Retina (tissue), 1 donor: ENCODE results near the gene DLG2.
"Not testable (repeated sequence)": the region's sequence is repeated elsewhere in the genome, so short reads cannot be mapped to it uniquely, and the experiment has no call there.

Experiments
- DNase-seq: peaks from one replicate; pipeline ENCODE4 v3.0.0-alpha.2; 2016

The DLG2 gene

GRCh38 chr11:84812471-84812969 is 814.6 kb downstream of the DLG2 start:
- no peak for DNase-seq

GRCh38 chr11:84806354-84806753 is 820.8 kb downstream of the DLG2 start:
- DNase-seq: no peak

- DNase-seq: no peak
Measured at GRCh38 chr11:84804041-84804440, 823.1 kb downstream of the DLG2 start.

- DNase-seq: no peak
Measured at GRCh38 chr11:84800755-84801346, 826.3 kb downstream of the DLG2 start.

- no peak for DNase-seq
Measured at GRCh38 chr11:84799112-84799511, 828.0 kb downstream of the DLG2 start.

GRCh38 chr11:84795698-84796097 is 831.4 kb downstream of the DLG2 start:
- DNase-seq: no peak

GRCh38 chr11:84794663-84795443 is 832.3 kb downstream of the DLG2 start:
- no peak for DNase-seq

- DNase-seq: no peak
Measured at GRCh38 chr11:84793318-84793717, 833.8 kb downstream of the DLG2 start.

- no peak for DNase-seq
Measured at GRCh38 chr11:84790849-84791427, 836.2 kb downstream of the DLG2 start.

GRCh38 chr11:84788220-84788619 is 838.9 kb downstream of the DLG2 start:
- DNase-seq: no peak

GRCh38 chr11:84784158-84784557 is 843.0 kb downstream of the DLG2 start:
- DNase-seq: not testable (repeated sequence)

GRCh38 chr11:84780689-84781293 is 846.4 kb downstream of the DLG2 start:
- DNase-seq: no peak

- DNase-seq: no peak
Measured at GRCh38 chr11:84775503-84775902, 851.6 kb downstream of the DLG2 start.

GRCh38 chr11:84763931-84764330 is 863.2 kb downstream of the DLG2 start:
- DNase-seq: no peak

GRCh38 chr11:84757711-84758110 is 869.4 kb downstream of the DLG2 start:
- DNase-seq: no peak

GRCh38 chr11:84751371-84751770 is 875.8 kb downstream of the DLG2 start:
- DNase-seq: no peak

- DNase-seq: no peak
Measured at GRCh38 chr11:84747871-84748270, 879.3 kb downstream of the DLG2 start.

- DNase-seq: no peak
Measured at GRCh38 chr11:84740050-84740449, 887.1 kb downstream of the DLG2 start.

GRCh38 chr11:84724256-84724655 is 902.9 kb downstream of the DLG2 start:
- no peak for DNase-seq

- no peak for DNase-seq
Measured at GRCh38 chr11:84722583-84723108, 904.5 kb downstream of the DLG2 start.

- no peak for DNase-seq
Measured at GRCh38 chr11:84721561-84721961, 905.6 kb downstream of the DLG2 start.

- peak; percentile 76 for DNase-seq
Measured at GRCh38 chr11:84720706-84721402, 906.3 kb downstream of the DLG2 start.
